ENCODE results near the gene NFKBIA. TPM values are rescaled to one million over a fixed set of nuclear protein-coding genes. Genes with fewer than 3 reads are reported as not detected.
A peak's percentile ranks its signal among the peaks of the same experiment; 100 is the strongest.

NFKBIA gene
- total and polyA plus RNA-seq, 4 donors, result 182 to 1,327 (median 443) TPM

DNA sequence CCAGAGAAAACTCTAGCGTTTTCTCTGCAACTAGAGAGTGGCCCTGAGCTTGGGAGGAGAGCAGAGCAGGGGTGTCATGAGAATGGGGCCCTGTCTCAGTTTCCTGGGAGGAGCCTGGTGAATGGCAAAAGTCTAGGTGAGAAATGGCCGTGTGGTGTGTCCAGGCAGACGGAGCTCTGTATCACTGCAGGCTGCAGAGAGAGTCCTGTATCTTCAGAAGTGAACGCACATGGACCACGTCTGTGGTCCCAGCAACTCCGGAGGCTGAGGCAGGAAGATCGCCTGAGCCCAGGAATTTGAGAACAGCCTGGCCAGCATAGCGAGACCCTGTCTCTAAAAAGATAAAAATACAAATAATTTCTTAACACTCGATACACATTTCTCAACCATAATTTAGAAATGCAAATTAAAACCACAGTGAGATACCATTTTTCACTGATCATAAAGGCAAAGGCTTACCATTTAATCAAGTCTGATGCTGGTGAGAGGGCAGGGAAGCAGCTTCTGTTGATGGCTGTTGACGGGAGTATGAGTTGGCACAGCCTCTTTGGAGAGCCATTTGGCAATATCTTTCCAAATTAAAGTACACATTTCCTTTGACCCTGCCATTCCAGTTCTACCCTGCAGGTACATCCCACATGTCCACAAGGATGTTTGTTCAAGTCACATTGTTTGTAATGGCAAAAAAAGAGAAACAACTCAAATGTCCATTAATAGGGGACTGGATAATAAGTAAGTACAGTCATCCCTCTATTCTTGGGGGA is 51.0 kb downstream of the NFKBIA start:
- Histone ChIP-seq H3K4me1 (ENCODE audit: control insufficient read depth in 5 of 5, insufficient read depth in 5 of 5, low read length in 5 of 5) (peaks cover 0 to 17% (median 3%) of the 10 kb centered on the region in 5 donors), H3K27ac (ENCODE audit: low read depth in 1 of 2, low read length in 1 of 2) (peak overlapping the region in 1 of 2 donors; percentile 56), H3K9me3 (ENCODE audit: control insufficient read depth in 4 of 4, insufficient read depth in 3 of 4, low read length in 3 of 4) (no peaks in the 10 kb centered on the region), H3K9ac (ENCODE audit: insufficient read depth in 1 of 2, low read length in 2 of 2) (no peak overlapping the region), H3K36me3 (ENCODE audit: control insufficient read depth in 4 of 4, insufficient read depth in 4 of 4, low read length in 4 of 4) (no peaks in the 10 kb centered on the region), H3K27me3 (ENCODE audit: control insufficient read depth in 3 of 3, insufficient read depth in 3 of 3, low read length in 2 of 3) (no peaks in the 10 kb centered on the region), H3K4me3 (no peak overlapping the region)
- WGBS, 2 donors, result 55 to 62% methylated on average over 10 of the region's 10 CpGs
- ATAC-seq (ENCODE audit: insufficient read depth, low FRiP score) (no peak), DNase-seq (no peak)
- TF ChIP-seq, protein P1, sequence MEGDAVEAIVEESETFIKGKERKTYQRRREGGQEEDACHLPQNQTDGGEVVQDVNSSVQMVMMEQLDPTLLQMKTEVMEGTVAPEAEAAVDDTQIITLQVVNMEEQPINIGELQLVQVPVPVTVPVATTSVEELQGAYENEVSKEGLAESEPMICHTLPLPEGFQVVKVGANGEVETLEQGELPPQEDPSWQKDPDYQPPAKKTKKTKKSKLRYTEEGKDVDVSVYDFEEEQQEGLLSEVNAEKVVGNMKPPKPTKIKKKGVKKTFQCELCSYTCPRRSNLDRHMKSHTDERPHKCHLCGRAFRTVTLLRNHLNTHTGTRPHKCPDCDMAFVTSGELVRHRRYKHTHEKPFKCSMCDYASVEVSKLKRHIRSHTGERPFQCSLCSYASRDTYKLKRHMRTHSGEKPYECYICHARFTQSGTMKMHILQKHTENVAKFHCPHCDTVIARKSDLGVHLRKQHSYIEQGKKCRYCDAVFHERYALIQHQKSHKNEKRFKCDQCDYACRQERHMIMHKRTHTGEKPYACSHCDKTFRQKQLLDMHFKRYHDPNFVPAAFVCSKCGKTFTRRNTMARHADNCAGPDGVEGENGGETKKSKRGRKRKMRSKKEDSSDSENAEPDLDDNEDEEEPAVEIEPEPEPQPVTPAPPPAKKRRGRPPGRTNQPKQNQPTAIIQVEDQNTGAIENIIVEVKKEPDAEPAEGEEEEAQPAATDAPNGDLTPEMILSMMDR (IDR thresholded peaks at IDR 0.05; ENCODE audit: control extremely low read depth, extremely low read depth), result no peak

DNA sequence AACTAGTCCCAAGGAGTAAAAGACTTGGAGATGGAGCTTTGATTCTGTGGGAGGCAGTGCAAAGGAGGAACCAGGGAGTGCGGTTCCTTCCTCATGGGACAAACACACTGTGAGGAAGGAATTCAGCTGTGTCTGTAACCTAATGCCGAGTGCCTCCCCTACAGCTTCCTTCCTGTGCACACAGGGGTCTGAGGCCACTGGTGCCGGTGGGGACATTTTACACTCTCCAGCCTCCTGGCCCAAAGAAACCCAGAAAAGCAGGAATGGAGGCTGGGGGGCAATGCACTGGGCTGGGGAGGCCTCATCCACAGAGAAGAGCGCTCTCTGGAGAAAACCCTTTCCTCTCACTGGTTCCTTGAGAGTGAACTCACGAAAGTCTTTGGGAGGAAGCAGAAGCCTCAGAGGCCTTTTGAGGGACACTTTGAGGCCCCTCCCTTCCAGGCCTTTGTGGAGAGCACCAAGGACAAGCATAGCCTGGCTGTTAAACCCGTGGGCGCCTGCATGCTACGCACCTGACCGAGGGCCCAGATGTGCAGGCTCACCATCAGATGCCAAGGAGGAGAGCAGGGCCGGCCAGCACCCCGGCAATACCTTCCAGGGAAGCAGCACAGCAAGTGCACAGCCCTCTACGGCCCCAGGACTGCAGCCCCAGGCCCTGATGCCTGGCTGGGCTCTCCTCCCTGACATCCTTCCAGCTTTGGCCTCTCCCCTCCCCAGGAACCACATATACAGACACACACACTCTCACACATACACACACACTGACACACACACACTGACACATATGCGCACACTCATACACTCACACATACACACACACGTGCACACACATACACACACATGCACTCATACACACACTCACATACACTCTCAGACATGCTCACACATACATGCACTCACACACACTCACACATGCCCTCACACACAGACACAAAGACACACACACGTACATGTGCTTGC is 52.0 kb downstream of the NFKBIA start:
- Histone ChIP-seq H3K9ac (ENCODE audit: insufficient read depth in 1 of 2, low read length in 2 of 2) (no peak overlapping the region), H3K27ac (ENCODE audit: low read depth in 1 of 2, low read length in 1 of 2) (peak overlapping the region in 1 of 2 donors; percentile 4), H3K4me1 (ENCODE audit: control insufficient read depth in 5 of 5, insufficient read depth in 5 of 5, low read length in 5 of 5) (peaks cover 0 to 17% (median 11%) of the 10 kb centered on the region in 5 donors), H3K4me3 (no peak overlapping the region), H3K9me3 (ENCODE audit: control insufficient read depth in 4 of 4, insufficient read depth in 3 of 4, low read length in 3 of 4) (no peaks in the 10 kb centered on the region), H3K36me3 (ENCODE audit: control insufficient read depth in 4 of 4, insufficient read depth in 4 of 4, low read length in 4 of 4) (no peaks in the 10 kb centered on the region), H3K27me3 (ENCODE audit: control insufficient read depth in 3 of 3, insufficient read depth in 3 of 3, low read length in 2 of 3) (no peaks in the 10 kb centered on the region)
- DNase-seq (no peak), ATAC-seq (ENCODE audit: insufficient read depth, low FRiP score) (no peak)
- TF ChIP-seq, protein P1 (IDR thresholded peaks at IDR 0.05; ENCODE audit: control extremely low read depth, extremely low read depth), result no peak
- WGBS, 2 donors, result 43 to 63% methylated on average over 15 of the region's 15 CpGs

DNA sequence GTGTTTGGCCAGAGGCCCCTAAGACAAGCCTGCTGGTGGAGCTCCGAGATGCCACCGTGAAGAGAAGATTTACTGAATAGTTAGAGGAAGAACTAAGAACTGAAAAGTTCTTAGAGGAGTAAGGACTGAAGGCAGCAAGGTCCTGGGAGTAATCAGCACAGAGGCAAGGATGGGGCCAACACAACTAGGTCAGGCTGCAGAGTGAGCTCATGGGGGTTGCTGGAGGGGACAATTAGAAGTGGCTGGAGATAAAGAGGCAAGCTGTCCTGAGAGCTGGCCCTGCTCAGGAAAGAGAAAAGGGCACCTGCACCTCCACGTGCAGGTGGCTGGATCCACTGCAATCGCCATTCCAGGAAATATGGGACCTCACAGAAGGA is 52.7 kb downstream of the NFKBIA start:
- TF ChIP-seq, protein P1 (IDR thresholded peaks at IDR 0.05; ENCODE audit: control extremely low read depth, extremely low read depth), result no peak
- Histone ChIP-seq H3K27ac (ENCODE audit: low read depth in 1 of 2, low read length in 1 of 2) (no peak overlapping the region), H3K36me3 (ENCODE audit: control insufficient read depth in 4 of 4, insufficient read depth in 4 of 4, low read length in 4 of 4) (no peaks in the 10 kb centered on the region), H3K9ac (ENCODE audit: insufficient read depth in 1 of 2, low read length in 2 of 2) (no peak overlapping the region), H3K4me1 (ENCODE audit: control insufficient read depth in 5 of 5, insufficient read depth in 5 of 5, low read length in 5 of 5) (peaks cover 0 to 17% (median 13%) of the 10 kb centered on the region in 5 donors), H3K9me3 (ENCODE audit: control insufficient read depth in 4 of 4, insufficient read depth in 3 of 4, low read length in 3 of 4) (no peaks in the 10 kb centered on the region), H3K27me3 (ENCODE audit: control insufficient read depth in 3 of 3, insufficient read depth in 3 of 3, low read length in 2 of 3) (no peaks in the 10 kb centered on the region), H3K4me3 (no peak overlapping the region)
- WGBS, 2 donors, result 59 to 67% methylated on average over 4 of the region's 4 CpGs
- DNase-seq, result no peak
- ATAC-seq (ENCODE audit: insufficient read depth, low FRiP score), result no peak

Other genes starting within 250 kb of the NFKBIA start
- gene PSMA6, start 112.4 kb downstream of the NFKBIA start, total RNA-seq, result 100 to 1,000 TPM; 119 to 217 TPM
- 100 to 1,000 TPM; 207 to 351 TPM for gene PSMA6, start 112.4 kb downstream of the NFKBIA start, polyA plus RNA-seq
- under 1 TPM; 0.12 to 0.17 TPM for gene INSM2, start 129.4 kb upstream of the NFKBIA start, total RNA-seq
- under 1 TPM; 0.02 TPM for gene INSM2, start 129.4 kb upstream of the NFKBIA start, polyA plus RNA-seq

Data from lung (tissue), 12 donors.